Measurements from ENCODE around the gene FAM180B.
"Not testable (repeated sequence)": the region's sequence is repeated elsewhere in the genome, so short reads cannot be mapped to it uniquely, and the experiment has no call there.

Gene FAM180B

GRCh38 chr11:47550288-47551047 lies 36.0 kb upstream of the FAM180B start:
- in situ Hi-C loops (cut with MboI; ENCODE audit: low sequenced_read_pairs, unreplicated experiment) = no loop called here
- no peak for TF ChIP-seq CTCF (IDR thresholded peaks at IDR 0.05; ENCODE audit: borderline replicate concordance, control extremely low read depth, extremely low read depth, insufficient read depth, missing control alignments)
- DNase-seq (ENCODE audit: low spot score) = no peak

DNA sequence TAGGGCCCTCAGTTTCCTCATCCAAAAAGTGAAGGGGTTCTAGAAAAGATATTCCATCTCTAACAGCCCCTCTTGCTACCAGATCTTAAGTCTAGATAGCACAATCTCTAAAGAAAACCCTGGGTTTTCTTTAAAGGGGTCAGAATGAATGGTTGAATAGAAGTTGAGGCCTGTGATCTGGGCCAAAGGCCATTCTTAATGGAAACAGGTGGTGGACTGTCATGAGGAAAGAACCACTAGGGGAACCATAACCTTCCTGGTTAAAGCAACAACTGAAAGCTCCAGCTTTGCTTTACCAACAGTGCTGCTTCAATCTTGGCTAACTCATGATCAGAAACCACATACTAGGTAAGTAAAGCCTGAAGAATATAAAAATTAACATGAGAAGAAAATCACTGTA lies 35.4 kb upstream of the FAM180B start:
- TF ChIP-seq CTCF (IDR thresholded peaks at IDR 0.05; ENCODE audit: borderline replicate concordance, control extremely low read depth, extremely low read depth, insufficient read depth, missing control alignments) = no peak
- DNase-seq (ENCODE audit: low spot score) = peak; percentile 53
- in situ Hi-C loops (cut with MboI; ENCODE audit: low sequenced_read_pairs, unreplicated experiment) = no loop called here

DNA sequence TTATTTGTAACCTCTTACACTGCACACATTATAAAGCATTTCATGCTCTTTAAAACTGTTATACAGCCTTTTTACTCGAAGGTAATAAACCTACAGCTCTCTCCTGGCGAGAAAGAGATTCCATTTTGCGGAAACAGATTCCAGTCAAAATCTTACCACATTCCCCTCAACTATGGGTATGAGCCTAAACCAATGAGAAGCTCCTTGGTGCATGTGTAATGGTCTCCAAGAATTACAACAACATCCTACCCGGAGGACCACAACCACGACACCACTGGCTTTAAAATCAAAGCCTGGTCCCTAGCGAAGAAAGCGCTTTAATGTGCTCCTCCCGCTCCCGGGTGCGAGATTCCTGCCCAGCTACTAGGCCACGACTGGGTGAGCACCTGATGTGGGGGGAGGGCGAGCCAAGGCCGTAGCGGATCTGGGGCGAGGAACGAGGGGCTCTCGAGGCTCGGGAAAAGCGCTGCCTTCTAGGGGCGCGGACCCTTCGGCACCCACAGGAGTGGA lies 34.4 kb upstream of the FAM180B start:
- DNase-seq (ENCODE audit: low spot score) = no peak
- no peak for TF ChIP-seq CTCF (IDR thresholded peaks at IDR 0.05; ENCODE audit: borderline replicate concordance, control extremely low read depth, extremely low read depth, insufficient read depth, missing control alignments)
- in situ Hi-C loops (cut with MboI; ENCODE audit: low sequenced_read_pairs, unreplicated experiment) = no loop called here

GRCh38 chr11:47552566-47553405 lies 33.7 kb upstream of the FAM180B start, which contains the start of gene CELF1:
Gene CELF1 (minus strand): TSS chr11:47553132. CDS start chr11:47499523, 53,609 bp downstream.
- TF ChIP-seq CTCF (IDR thresholded peaks at IDR 0.05; ENCODE audit: borderline replicate concordance, control extremely low read depth, extremely low read depth, insufficient read depth, missing control alignments) = peak; percentile 90
- peak; percentile 95 for DNase-seq (ENCODE audit: low spot score)
- in situ Hi-C loops (cut with MboI; ENCODE audit: low sequenced_read_pairs, unreplicated experiment) = no loop called here

GRCh38 chr11:47553406-47553743 lies 33.1 kb upstream of the FAM180B start:
- in situ Hi-C loops (cut with MboI; ENCODE audit: low sequenced_read_pairs, unreplicated experiment) = no loop called here
- no peak for DNase-seq (ENCODE audit: low spot score)

GRCh38 chr11:47557004-47557403 lies 29.5 kb upstream of the FAM180B start:
- in situ Hi-C loops (cut with MboI; ENCODE audit: low sequenced_read_pairs, unreplicated experiment); DNase-seq (ENCODE audit: low spot score): not testable (repeated sequence)

More at GRCh38 chr11:47553406-47553743, 33.1 kb upstream of the FAM180B start:
- TF ChIP-seq CTCF (IDR thresholded peaks at IDR 0.05; ENCODE audit: borderline replicate concordance, control extremely low read depth, extremely low read depth, insufficient read depth, missing control alignments) = no peak

DNA sequence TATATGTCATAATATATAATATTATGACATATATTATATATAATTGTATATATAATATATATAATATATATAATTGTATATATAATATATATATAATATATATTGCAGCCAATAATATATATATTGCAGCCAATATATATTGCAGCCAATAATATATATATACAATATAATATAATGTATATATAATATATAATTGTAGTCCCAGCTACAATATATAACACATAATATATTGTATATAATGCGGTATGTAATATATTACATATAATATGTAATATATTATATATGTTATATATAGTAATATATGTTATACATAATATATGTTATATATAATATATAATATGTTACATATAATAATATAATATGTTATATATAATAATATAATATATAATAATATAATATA lies 27.8 kb upstream of the FAM180B start:
- DNase-seq (ENCODE audit: low spot score) = no peak
- no peak for TF ChIP-seq CTCF (IDR thresholded peaks at IDR 0.05; ENCODE audit: borderline replicate concordance, control extremely low read depth, extremely low read depth, insufficient read depth, missing control alignments)
- in situ Hi-C loops (cut with MboI; ENCODE audit: low sequenced_read_pairs, unreplicated experiment) = no loop called here
